PC-3 (cell line): ENCODE data around the gene HEATR9.

Experiments
- EZH2 ChIP-seq: fragments of 300-600 bp; sonication (generic); IDR thresholded peaks from one replicate; pipeline ENCODE4 v1.6.1; 2017; ENCODE audit warnings: antibody characterized with exemption, mild to moderate bottlenecking, low read length; ENCODE audit not compliant: unreplicated experiment
- TF ChIP-seq, protein P1 (sequence below): fragments of 300-600 bp; sonication (generic); conservative IDR thresholded peaks from 2 replicates; pipeline ENCODE4 v1.5.1; 2017; ENCODE audit warnings: antibody characterized with exemption, low read depth, mild to moderate bottlenecking, low read length

DNA sequence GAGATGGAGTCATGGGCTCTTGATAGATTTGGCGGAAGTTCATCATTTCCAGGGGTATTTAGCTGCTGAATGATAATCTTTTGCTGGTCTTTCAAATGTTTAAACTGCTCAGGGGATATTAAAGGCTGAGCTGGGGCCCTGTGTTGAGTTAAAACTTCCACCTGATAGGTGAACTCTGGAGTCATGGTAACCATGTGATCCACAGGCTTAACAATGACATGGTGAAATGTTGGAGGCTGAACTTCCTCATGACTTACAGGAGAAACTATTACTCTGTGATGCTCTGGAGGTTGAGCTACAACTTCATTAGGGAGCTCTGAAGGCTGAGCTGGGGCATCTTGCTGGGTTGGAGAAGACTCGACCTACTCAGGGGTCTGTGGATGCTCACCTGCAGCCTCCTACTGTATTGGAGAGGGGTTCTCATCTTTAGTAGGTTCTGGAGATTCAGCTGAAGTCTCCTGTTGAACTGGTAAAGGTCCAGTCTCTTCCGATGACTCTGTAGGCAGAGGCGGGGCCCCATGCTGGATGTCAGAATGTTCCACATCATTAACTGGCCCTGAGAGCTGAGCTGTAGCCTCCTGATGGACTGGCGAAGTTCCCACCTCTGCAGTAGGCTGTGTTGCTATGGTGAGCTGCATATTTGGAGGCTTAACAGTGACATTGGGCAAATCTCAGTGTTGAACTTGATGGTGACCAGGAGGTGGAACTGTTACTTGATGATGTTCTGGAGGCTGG is 37.7 kb upstream of the HEATR9 start:
- TF ChIP-seq, protein P1, sequence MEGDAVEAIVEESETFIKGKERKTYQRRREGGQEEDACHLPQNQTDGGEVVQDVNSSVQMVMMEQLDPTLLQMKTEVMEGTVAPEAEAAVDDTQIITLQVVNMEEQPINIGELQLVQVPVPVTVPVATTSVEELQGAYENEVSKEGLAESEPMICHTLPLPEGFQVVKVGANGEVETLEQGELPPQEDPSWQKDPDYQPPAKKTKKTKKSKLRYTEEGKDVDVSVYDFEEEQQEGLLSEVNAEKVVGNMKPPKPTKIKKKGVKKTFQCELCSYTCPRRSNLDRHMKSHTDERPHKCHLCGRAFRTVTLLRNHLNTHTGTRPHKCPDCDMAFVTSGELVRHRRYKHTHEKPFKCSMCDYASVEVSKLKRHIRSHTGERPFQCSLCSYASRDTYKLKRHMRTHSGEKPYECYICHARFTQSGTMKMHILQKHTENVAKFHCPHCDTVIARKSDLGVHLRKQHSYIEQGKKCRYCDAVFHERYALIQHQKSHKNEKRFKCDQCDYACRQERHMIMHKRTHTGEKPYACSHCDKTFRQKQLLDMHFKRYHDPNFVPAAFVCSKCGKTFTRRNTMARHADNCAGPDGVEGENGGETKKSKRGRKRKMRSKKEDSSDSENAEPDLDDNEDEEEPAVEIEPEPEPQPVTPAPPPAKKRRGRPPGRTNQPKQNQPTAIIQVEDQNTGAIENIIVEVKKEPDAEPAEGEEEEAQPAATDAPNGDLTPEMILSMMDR, result no peak
- no peak for TF ChIP-seq EZH2
